GM12865 (cell line): ENCODE results near the gene FAM131B.
"Not testable (repeated sequence)": the region's sequence is repeated elsewhere in the genome, so short reads cannot be mapped to it uniquely, and the experiment has no call there.

ENCODE experiments used
- DNase-seq: peaks from one replicate; pipeline ENCODE4 v3.0.0; 2010; ENCODE audit warnings: low read depth
- H3K4me3 ChIP-seq: 2 replicates; pipeline ENCODE4 v1.5.1; 2011; ENCODE audit warnings: mild to moderate bottlenecking, low read depth, low read length, control low read depth
- TF ChIP-seq, protein P1 (sequence below): IDR thresholded peaks from 2 replicates; pipeline ENCODE4 v1.5.1; 2011; ENCODE audit warnings: low read length, control low read depth, low read depth, inconsistent platforms; ENCODE audit not compliant: insufficient read depth; ENCODE audit errors: missing control alignments

The FAM131B gene

DNA sequence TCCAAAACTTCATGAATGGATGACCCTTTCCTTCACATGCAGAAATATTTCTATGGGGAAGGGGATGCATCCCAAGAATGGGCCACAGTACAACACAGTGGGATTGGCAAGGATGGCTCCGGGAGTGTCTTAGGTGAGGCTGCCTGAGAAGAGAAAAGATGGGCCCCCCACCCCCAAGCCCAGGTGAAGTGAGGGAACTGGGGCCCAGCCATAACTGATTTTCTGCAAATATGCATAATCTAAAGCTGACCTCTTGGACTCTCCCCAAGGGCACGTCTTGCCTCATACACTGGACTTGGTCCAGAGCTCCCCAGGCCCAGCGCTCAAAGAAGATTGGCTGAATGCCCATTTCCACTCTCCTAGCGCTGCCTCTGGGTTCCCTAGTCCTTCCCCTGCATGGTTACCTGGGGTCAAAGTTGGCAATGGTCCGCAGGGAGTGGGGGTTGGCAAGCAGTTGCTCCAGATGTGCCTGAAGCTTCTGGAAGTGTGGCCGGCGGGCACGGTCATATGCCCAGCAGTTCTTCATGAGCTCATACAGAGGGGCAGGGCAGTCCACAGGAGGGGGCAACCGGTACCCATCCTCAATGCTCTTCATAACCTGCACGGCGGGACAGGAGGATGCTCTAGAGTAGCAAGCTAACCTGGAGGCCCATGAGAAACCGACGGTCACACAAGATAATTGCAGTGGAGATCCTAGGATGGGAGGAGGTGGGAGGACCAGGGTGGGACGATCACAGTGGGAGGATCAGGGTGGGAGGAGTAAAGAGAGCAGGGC lies 30.9 kb upstream of the FAM131B start:
- TF ChIP-seq, protein P1, sequence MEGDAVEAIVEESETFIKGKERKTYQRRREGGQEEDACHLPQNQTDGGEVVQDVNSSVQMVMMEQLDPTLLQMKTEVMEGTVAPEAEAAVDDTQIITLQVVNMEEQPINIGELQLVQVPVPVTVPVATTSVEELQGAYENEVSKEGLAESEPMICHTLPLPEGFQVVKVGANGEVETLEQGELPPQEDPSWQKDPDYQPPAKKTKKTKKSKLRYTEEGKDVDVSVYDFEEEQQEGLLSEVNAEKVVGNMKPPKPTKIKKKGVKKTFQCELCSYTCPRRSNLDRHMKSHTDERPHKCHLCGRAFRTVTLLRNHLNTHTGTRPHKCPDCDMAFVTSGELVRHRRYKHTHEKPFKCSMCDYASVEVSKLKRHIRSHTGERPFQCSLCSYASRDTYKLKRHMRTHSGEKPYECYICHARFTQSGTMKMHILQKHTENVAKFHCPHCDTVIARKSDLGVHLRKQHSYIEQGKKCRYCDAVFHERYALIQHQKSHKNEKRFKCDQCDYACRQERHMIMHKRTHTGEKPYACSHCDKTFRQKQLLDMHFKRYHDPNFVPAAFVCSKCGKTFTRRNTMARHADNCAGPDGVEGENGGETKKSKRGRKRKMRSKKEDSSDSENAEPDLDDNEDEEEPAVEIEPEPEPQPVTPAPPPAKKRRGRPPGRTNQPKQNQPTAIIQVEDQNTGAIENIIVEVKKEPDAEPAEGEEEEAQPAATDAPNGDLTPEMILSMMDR: no peak
- no peak overlapping the region for H3K4me3 ChIP-seq
- no peak for DNase-seq

DNA sequence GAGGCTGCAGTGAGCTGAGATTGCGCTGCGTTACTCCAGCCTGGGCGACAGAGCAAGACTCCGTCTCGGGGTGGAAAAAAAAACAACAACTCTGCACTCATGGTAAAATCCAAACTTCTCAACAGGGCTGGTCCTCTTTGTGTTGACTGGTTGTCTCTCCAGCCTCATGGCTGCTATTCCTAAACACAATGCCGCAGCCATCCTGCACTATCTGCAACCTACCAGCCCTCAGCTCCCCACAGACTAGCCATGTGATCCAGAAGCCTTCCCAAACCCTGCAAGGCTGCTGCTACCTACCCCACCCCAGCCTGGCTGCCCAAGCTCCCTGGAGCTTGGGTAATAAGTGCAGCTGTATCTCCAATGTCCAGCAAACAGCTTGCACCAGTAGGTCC lies 30.4 kb upstream of the FAM131B start:
- TF ChIP-seq, protein P1: no peak
- no peak for DNase-seq

DNA sequence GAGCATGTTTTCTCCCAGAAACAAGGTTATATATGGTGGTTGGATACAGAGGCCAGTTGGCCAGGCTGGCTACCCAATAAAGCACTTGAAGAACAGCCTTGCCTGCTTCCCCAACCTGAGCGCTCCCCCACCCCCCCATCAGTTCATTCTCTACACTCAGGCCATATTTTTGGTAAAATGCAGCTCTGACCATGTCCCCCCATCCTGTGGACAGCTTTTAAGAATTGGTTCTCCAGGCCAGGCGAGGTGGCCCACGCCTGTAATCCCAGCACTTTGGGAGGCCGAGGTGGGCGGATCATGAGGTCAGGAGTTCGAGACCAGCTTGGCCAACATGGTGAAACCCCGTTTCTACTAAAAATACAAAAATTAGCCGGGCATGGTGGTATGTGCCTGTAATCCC lies 29.9 kb upstream of the FAM131B start:
- DNase-seq, H3K4me3 ChIP-seq: not testable (repeated sequence)

More for the DNA sequence above, 30.4 kb upstream of the FAM131B start:
- no peak overlapping the region for H3K4me3 ChIP-seq

DNA sequence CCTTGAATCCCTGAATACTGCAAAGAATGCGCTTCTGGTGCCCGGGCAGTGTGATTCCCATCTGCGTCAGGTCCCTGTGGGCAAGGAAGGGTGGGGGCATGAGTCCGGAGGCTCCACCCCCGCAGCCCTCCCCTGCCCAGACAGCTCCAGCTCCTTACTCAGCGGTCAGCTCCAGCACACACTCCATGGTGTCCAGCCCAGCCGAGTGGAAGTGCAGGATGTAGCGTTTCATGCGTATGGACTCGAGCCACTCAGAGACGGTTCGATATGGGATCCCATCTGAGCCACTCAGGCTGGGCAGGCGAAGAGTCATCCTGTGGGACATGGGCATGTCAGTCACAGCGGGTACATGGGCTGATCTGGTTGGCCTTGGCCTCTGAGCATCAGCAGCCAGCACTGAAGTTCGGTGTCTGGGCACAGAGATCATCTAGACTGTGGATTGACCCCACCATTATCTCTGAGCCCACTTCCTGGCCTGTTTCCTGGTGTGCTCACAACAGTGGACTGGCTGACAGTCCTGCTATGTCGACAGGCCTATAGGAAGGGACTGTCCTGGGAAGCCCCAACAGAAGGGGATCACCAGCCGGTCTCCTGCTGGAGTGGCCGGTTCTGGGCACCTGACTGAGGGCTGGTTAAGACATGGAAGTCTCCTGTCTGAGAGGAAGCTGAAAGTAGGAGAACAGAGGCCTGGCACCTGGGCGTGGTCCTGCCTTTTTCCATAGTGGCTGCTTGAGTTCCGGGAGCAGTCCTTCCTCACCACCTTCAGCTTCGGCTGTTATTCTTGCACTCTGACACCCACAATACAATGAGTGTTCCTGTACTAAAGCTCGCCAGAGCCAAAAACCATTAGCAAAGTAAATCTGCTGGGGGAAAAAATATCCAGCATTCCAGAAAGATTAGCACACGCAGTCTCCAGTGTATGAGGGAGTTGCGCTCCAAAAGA lies 29.2 kb upstream of the FAM131B start:
- no peak overlapping the region for H3K4me3 ChIP-seq
- TF ChIP-seq, protein P1: no peak
- DNase-seq: no peak

DNA sequence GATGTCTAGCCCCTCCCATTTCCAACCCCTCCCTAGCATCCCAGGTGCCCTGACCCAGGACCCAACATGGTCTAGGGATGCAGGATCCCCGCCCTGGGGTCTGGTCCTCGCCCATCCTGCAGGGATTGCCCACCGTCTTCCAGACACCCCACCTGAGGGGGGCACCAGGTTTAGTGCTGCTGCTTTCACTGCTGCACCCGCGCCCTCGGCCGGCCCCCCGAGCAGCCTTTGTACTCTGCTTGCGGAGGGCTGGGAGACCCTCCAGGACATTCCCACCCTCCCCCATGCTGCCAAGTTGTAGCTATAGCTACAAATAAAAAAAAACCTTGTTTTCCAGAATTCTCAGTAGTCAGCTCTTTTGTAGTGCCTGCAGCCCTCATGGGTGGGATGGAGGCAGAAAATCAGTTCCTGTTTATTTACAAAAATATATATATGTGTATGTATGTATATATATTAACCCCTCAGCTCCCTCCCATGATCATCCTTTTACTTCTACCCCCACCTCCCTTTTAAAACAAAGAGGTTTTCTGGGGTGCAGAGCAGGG lies 28.3 kb upstream of the FAM131B start:
- DNase-seq: no peak
- TF ChIP-seq, protein P1: no peak
- H3K4me3 ChIP-seq: no peak overlapping the region

DNA sequence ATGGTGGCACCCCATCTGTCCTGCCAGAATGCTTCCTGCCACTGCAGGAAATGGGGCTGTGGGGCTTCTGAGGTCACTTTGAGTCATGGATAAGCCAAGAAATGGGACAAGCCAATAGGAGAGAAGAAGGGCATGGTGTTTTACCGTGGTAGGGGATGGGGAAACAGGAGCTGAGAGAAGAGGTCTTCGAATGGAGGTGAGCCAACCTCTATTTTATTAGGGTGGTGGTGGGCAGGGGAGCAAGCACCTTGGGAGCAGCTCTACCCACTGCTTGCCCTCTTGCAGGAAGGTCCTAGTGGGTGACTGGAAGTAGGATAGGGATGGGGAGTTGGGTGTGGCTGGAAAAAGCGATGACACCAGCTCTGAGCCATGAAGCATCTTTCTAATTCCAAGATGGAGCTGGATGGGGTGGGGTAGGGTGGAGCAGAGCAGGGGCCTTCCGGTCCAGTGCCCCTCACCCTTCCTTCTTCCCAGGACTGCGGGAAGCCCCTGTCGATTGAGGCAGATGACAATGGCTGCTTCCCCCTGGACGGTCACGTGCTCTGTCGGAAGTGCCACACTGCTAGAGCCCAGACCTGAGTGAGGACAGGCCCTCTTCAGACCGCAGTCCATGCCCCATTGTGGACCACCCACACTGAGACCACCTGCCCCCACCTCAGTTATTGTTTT lies 27.7 kb upstream of the FAM131B start:
- H3K4me3 ChIP-seq: no peak overlapping the region
- TF ChIP-seq, protein P1: no peak
- no peak for DNase-seq
